ENCODE data around the gene TDP1. TPM values are rescaled to one million over a fixed set of nuclear protein-coding genes. Genes with fewer than 3 reads are reported as not detected.

The TDP1 gene
- total RNA-seq, 1 experiment from 2014 or later = 42.9 TPM

- Histone ChIP-seq H3K79me2 (ENCODE audit: low read length) (no peaks in the 10 kb centered on the region), H3K4me1 (ENCODE audit: insufficient read depth, low read length) (no peaks in the 10 kb centered on the region), H3K27ac (ENCODE audit: low read length) (no peak overlapping the region), H3F3A (ENCODE audit: low read length, unreplicated experiment) (no peaks in the 10 kb centered on the region), H3K9ac (ENCODE audit: low read length) (no peak overlapping the region), H4K20me1 (ENCODE audit: low read length) (no peaks in the 10 kb centered on the region), H3K27me3 (ENCODE audit: low read length) (no peaks in the 10 kb centered on the region), H3K9me3 (ENCODE audit: low read length) (no peaks in the 10 kb centered on the region), H2AFZ (ENCODE audit: low read length) (no peak overlapping the region), H3K4me2 (ENCODE audit: low read length) (no peak overlapping the region), H3K36me3 (ENCODE audit: low read depth, low read length) (peaks cover 39% of the 10 kb centered on the region), H3K9me2 (replicated peaks; ENCODE audit: low read length) (no peaks in the 10 kb centered on the region), H3K4me3 (ENCODE audit: low read length) (no peak overlapping the region)
- CTCF ChIA-PET = interaction anchor here (0.6 to 2.2 kb wide), 9 partner anchors 19 to 262 kb away, joined by 3 to 7 read pairs (median 3); partner anchors contain the start of gene EFCAB11
- BruUV-seq (replicated peaks) = no TSS peak
- POLR2A ChIA-PET (ENCODE audit: unreplicated experiment) = interaction anchor here (0.5 kb wide), 1 partner anchor 302 kb away, joined by 3 read pairs; no protein-coding TSS in a partner anchor
- TF ChIP-seq CTCF (conservative IDR thresholded peaks at IDR 0.05; ENCODE audit: low read depth, low read length) (peak; percentile 90), EZH2phosphoT487 (IDR thresholded peaks at IDR 0.05; ENCODE audit: borderline replicate concordance, low read length) (no peak)
- ATAC-seq = peak; percentile 93
- intact Hi-C loops (cut with micrococcal nuclease) = loop anchor here (1.0 kb wide), 2 partner anchors 87 to 262 kb away; no protein-coding TSS in a partner anchor
- peak; percentile 72 for DNase-seq
These were observed 17.6 kb downstream of the TDP1 start for GRCh38 chr14:89973234-89973823.

DNA sequence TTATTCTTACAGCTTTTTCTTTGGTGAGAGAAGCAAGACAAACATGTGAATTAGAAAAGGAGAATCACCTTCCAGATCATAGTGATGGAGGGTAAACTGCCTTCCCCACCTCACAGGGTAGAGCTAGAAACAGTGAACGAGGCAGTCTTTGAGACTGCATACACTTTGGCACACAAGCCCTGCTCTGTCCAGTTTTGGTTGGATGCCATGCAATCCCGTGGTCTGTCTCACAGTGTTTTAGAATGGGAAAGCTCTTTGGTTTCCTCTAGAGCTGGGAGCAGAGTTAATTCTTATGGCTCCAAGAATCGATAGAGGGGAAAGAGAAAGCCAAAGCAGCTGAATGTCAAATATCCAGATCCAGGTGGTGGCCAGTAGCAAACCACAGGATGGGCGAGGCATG lies 21.9 kb downstream of the TDP1 start:
- ChIA-PET CTCF (no interaction called here), POLR2A (ENCODE audit: unreplicated experiment) (no interaction called here)
- no peaks in the 10 kb centered on the region for H3K27me3 ChIP-seq (ENCODE audit: low read length)
- TF ChIP-seq EZH2 (IDR thresholded peaks at IDR 0.05; ENCODE audit: low read length, unreplicated experiment) (no peak), EZH2phosphoT487 (IDR thresholded peaks at IDR 0.05; ENCODE audit: borderline replicate concordance, low read length) (no peak), CTCF (conservative IDR thresholded peaks at IDR 0.05; ENCODE audit: low read depth, low read length) (no peak)
- H3K4me1 ChIP-seq (ENCODE audit: insufficient read depth, low read length) = no peaks in the 10 kb centered on the region
- no peak overlapping the region for H3K27ac ChIP-seq (ENCODE audit: low read length)
- ATAC-seq (no peak), DNase-seq (no peak)
- H3F3A ChIP-seq (ENCODE audit: low read length, unreplicated experiment) = no peaks in the 10 kb centered on the region
- no peaks in the 10 kb centered on the region for H3K79me2 ChIP-seq (ENCODE audit: low read length)
- peaks cover 37% of the 10 kb centered on the region for H3K36me3 ChIP-seq (ENCODE audit: low read depth, low read length)
- H3K9me2 ChIP-seq (replicated peaks; ENCODE audit: low read length) = no peaks in the 10 kb centered on the region
- no peaks in the 10 kb centered on the region for H3K9me3 ChIP-seq (ENCODE audit: low read length)
- H4K20me1 ChIP-seq (ENCODE audit: low read length) = no peaks in the 10 kb centered on the region
- H3K4me2 ChIP-seq (ENCODE audit: low read length) = no peak overlapping the region
- no peak overlapping the region for H2AFZ ChIP-seq (ENCODE audit: low read length)
- intact Hi-C loops (cut with micrococcal nuclease) = no loop called here
- no TSS peak for BruUV-seq (replicated peaks)
- H3K9ac ChIP-seq (ENCODE audit: low read length) = no peak overlapping the region
- no peak overlapping the region for H3K4me3 ChIP-seq (ENCODE audit: low read length)

GRCh38 chr14:89978656-89979055 lies 22.9 kb downstream of the TDP1 start:
- intact Hi-C loops (cut with micrococcal nuclease) = no loop called here
- no TSS peak for BruUV-seq (replicated peaks)
- Histone ChIP-seq H3K79me2 (ENCODE audit: low read length) (no peaks in the 10 kb centered on the region), H3K27me3 (ENCODE audit: low read length) (no peaks in the 10 kb centered on the region), H3F3A (ENCODE audit: low read length, unreplicated experiment) (no peaks in the 10 kb centered on the region), H3K4me2 (ENCODE audit: low read length) (no peak overlapping the region), H3K27ac (ENCODE audit: low read length) (no peak overlapping the region), H3K9me3 (ENCODE audit: low read length) (no peaks in the 10 kb centered on the region), H3K4me3 (ENCODE audit: low read length) (no peak overlapping the region), H3K4me1 (ENCODE audit: insufficient read depth, low read length) (no peaks in the 10 kb centered on the region), H3K36me3 (ENCODE audit: low read depth, low read length) (peaks cover 44% of the 10 kb centered on the region), H2AFZ (ENCODE audit: low read length) (no peak overlapping the region), H3K9me2 (replicated peaks; ENCODE audit: low read length) (no peaks in the 10 kb centered on the region), H4K20me1 (ENCODE audit: low read length) (no peaks in the 10 kb centered on the region), H3K9ac (ENCODE audit: low read length) (no peak overlapping the region)
- DNase-seq (no peak), ATAC-seq (no peak)
- ChIA-PET CTCF (no interaction called here), POLR2A (ENCODE audit: unreplicated experiment) (no interaction called here)
- no peak for TF ChIP-seq EZH2 (IDR thresholded peaks at IDR 0.05; ENCODE audit: low read length, unreplicated experiment)
- no peak for TF ChIP-seq EZH2phosphoT487 (IDR thresholded peaks at IDR 0.05; ENCODE audit: borderline replicate concordance, low read length)
- no peak for TF ChIP-seq CTCF (conservative IDR thresholded peaks at IDR 0.05; ENCODE audit: low read depth, low read length)

All from PC-3 (cell line).